Duodenal mucosa (tissue), 2 donors: ENCODE measurements around the gene HNRNPA1.

Source experiments
- H3K27ac ChIP-seq: one replicate; pipeline ENCODE4 v1.7.0; 2013; ENCODE audit warnings: low read depth, low read length
- H3K27me3 ChIP-seq, 2 donors: one replicate each; pipeline ENCODE4 v1.7.0; 2013; ENCODE audit warnings: low read length in 2 of 2, control low read depth in 1 of 2; ENCODE audit not compliant: insufficient read depth in 2 of 2, control insufficient read depth in 1 of 2
- H3K36me3 ChIP-seq, 2 donors: one replicate each; pipeline ENCODE4 v1.7.0; 2013; ENCODE audit warnings: low read length in 2 of 2, control low read depth in 1 of 2; ENCODE audit not compliant: insufficient read depth in 2 of 2, control insufficient read depth in 1 of 2
- H3K4me1 ChIP-seq, 2 donors: one replicate each; pipeline ENCODE4 v1.7.0; 2013; ENCODE audit warnings: low read length in 2 of 2, control low read depth in 1 of 2; ENCODE audit not compliant: insufficient read depth in 2 of 2, control insufficient read depth in 1 of 2
- H3K4me3 ChIP-seq, 2 donors: one replicate each; pipeline ENCODE4 v1.7.0; 2013; ENCODE audit warnings: low read length in 2 of 2, low read depth in 1 of 2
- H3K9ac ChIP-seq, 2 donors: one replicate each; pipeline ENCODE4 v1.7.0; 2013; ENCODE audit warnings: low read length in 2 of 2, low read depth in 1 of 2
- H3K9me3 ChIP-seq, 2 donors: one replicate each; pipeline ENCODE4 v1.7.0; 2013; ENCODE audit warnings: low read length in 2 of 2, control low read depth in 1 of 2; ENCODE audit not compliant: control insufficient read depth in 1 of 2

Gene HNRNPA1

DNA sequence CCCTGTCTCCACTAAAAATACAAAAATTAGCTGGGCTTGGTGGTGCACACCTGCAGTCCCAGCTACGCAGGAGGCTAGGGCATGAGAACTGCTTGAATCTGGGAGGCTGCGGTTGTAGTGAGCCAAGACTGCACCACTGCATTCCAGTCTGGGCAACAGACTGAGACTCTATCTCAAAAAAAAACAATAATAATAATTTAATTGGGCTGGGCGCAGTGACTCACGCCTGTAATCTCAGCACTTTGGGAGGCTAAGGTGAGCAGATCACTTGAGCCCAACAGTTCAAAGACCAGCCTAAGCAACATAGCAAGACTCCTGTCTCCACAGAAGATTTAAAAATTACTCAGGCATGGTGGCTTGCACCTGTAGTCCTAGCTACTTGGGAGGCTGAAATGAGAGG is 27.3 kb upstream of the HNRNPA1 start:
- Histone ChIP-seq H3K27ac (no peak overlapping the region), H3K9me3 (no peaks in the 10 kb centered on the region), H3K4me3 (no peak overlapping the region), H3K27me3 (no peaks in the 10 kb centered on the region), H3K36me3 (peaks cover 12 to 29% of the 10 kb centered on the region in 2 donors), H3K4me1 (no peaks in the 10 kb centered on the region), H3K9ac (no peak overlapping the region)

DNA sequence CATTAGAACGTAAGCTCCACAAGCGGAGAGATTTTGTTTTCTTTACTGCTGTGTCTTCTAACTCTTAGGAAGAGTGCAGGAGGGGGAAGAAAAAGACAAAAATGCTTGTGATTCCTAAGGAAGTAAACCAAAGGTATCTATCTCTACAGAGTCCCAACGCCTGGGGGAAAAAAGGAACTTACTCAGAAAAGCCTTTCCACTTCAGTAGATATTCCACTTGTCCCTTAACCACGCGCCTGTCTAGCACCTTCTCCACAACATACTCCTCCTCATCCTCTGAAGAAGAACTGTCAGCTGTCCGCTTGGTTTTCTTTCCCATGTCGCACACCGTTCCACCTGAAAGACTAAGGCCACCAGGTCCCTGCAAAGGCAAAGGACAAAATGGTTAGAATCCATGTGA is 23.2 kb upstream of the HNRNPA1 start:
- no peak overlapping the region for H3K4me3 ChIP-seq
- peaks cover 12 to 20% of the 10 kb centered on the region in 2 donors for H3K36me3 ChIP-seq
- H3K27me3 ChIP-seq = no peaks in the 10 kb centered on the region
- peaks cover 0 to 11% of the 10 kb centered on the region in 2 donors for H3K4me1 ChIP-seq
- H3K9me3 ChIP-seq = no peaks in the 10 kb centered on the region
- no peak overlapping the region for H3K27ac ChIP-seq
- no peak overlapping the region for H3K9ac ChIP-seq

DNA sequence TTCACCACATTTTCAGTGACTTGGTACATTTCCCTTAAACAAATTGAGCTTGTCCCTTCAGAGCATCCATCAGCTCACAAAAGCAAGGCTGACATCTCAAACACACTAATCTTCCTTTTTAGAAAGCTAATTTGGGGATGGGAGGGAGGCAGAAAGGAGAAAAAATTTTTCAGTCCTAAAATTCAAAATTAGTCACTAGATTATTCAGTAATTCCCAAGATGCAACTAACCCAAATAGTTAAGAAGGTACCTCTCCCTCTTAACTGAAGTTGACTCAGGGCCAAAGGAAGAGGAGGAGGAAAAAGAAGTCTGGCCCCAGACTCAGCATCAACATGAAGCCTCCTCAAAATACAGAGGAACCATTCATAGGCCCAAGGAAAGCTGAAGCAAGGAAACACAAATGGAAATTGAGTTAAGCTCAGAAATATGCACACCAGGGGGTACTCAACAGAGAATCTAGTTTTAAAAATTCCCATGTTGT is 22.3 kb upstream of the HNRNPA1 start:
- Histone ChIP-seq H3K9ac (no peak overlapping the region), H3K4me1 (peaks cover 0 to 11% of the 10 kb centered on the region in 2 donors), H3K4me3 (no peak overlapping the region), H3K9me3 (no peaks in the 10 kb centered on the region), H3K27ac (no peak overlapping the region), H3K36me3 (peaks cover 12 to 20% of the 10 kb centered on the region in 2 donors), H3K27me3 (no peaks in the 10 kb centered on the region)

DNA sequence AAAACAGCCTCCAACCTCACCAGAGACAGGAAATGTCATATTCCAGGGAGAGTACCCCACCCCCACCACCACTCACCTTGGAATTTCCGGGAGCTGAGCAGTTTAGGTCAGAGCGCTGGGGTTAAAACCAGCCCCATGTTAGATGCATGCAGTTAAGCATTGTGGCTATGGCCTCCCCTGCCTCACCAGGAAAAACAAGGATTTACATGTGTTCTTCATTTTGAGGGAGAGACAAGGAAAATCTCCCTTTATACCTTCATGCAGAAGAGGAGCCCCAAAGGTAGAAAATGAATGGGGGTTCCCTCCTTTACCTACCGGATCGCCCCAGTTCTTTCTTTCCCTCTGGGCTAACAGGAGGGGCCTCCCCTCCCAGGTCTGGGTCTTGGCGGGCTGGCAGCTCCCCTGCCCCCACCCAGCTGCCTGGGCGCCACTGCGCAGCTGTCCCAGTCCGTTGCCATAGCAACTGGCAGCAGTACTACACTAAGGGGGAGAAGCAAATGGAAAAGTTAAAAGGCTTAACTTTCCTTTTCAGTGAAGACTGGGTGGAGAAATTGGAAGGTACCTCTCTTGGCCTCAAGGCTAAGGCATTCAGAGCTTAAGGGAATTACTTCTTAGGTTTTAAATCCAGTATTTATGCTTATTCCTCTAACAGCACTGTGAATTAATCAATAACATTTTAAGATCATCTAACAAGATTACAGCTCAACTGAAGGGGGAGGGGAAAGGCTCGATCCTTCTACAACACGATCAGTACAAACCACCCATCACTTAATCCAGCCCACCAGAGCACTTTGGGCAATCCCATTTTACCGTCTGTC is 21.1 kb upstream of the HNRNPA1 start:
- H3K36me3 ChIP-seq = peaks cover 12 to 20% of the 10 kb centered on the region in 2 donors
- H3K9me3 ChIP-seq = no peaks in the 10 kb centered on the region
- peak overlapping the region; percentile 38 to 59 for H3K4me3 ChIP-seq
- peak overlapping the region in 1 of 2 donors; percentile 64 for H3K9ac ChIP-seq
- no peaks in the 10 kb centered on the region for H3K27me3 ChIP-seq
- H3K4me1 ChIP-seq = peaks cover 0 to 11% of the 10 kb centered on the region in 2 donors
- peak overlapping the region; percentile 17 for H3K27ac ChIP-seq

DNA sequence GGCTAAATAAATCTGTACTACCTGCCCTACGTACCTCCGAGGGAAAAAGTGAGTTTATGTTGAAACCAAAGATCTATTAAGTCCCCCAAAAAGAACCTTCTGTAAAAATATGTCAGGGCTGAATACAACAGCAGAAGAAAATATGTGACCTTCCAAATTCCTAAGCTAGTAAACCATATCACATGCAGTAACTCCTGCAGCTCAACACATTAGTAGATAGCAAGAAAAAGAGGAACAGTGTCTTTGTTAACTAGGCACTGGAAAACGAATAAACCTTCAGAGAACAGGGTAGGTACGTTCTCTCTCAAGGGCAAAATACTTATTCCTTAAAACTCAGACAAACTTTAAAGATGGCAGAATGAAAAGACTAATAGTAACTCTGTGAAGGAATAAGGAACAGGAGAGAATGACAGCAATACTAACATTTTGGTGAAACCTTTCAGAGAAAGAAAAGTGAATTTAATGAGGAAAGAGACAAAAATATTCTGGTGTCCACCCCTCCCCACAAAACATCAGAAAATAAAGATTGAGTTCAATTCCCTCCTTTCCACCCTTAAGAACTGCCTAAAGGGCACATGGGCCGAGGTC is 18.6 kb upstream of the HNRNPA1 start:
- Histone ChIP-seq H3K27ac (no peak overlapping the region), H3K4me1 (peaks cover 0 to 11% of the 10 kb centered on the region in 2 donors), H3K9ac (no peak overlapping the region), H3K36me3 (peaks cover 0 to 4% of the 10 kb centered on the region in 2 donors), H3K27me3 (no peaks in the 10 kb centered on the region), H3K9me3 (no peaks in the 10 kb centered on the region), H3K4me3 (no peak overlapping the region)

DNA sequence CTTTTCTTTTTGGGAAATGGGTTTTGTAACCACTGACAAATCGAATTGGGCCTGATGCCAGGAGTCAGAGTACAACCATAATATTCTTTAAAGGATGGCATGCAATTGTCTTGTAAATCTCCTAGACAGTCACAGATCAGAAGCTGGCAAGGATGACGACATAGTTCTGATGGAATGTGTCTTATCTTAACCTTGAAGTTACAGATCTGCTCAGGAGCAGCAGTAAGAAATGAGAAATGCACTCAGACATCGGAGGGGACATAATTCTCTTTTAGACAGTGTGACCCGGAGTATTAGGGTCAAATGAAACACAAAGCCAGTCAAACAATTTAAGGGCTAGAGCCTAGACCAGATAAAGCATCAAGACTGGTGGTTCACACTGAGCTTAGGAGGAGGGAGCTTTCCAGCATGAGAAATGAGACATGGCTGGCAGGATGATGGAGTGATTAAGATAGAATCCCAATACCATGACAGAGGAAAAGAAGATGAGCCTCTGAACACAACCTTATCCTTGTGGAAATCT is 18.1 kb upstream of the HNRNPA1 start:
- no peak overlapping the region for H3K9ac ChIP-seq
- H3K4me3 ChIP-seq = no peak overlapping the region
- H3K36me3 ChIP-seq = no peaks in the 10 kb centered on the region
- no peaks in the 10 kb centered on the region for H3K9me3 ChIP-seq
- H3K27me3 ChIP-seq = no peaks in the 10 kb centered on the region
- H3K4me1 ChIP-seq = peaks cover 0 to 11% of the 10 kb centered on the region in 2 donors
- no peak overlapping the region for H3K27ac ChIP-seq

DNA sequence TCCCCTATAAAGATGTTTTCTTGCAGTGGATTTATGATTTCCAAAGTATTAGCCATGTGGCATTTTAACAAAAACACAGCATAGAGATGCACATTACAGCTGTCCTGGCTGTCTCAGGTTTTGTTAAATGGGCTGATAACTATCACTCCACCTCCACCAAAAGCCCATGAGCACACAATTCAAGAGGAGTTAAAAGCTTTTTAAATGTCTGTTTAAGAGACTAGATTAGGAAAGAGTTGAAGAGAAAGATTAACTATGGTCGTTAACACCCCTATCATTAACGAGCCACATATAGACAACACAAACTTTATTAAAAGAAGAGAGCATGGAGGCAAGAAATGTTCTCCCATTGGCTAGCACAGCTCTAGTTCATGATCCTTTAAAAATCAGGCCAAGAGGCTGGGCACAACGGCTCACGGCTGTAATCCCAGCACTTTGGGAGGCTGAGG is 15.1 kb upstream of the HNRNPA1 start:
- H3K27ac ChIP-seq = no peak overlapping the region
- no peaks in the 10 kb centered on the region for H3K9me3 ChIP-seq
- H3K36me3 ChIP-seq = no peaks in the 10 kb centered on the region
- no peak overlapping the region for H3K4me3 ChIP-seq
- no peaks in the 10 kb centered on the region for H3K27me3 ChIP-seq
- H3K4me1 ChIP-seq = no peaks in the 10 kb centered on the region
- H3K9ac ChIP-seq = no peak overlapping the region

DNA sequence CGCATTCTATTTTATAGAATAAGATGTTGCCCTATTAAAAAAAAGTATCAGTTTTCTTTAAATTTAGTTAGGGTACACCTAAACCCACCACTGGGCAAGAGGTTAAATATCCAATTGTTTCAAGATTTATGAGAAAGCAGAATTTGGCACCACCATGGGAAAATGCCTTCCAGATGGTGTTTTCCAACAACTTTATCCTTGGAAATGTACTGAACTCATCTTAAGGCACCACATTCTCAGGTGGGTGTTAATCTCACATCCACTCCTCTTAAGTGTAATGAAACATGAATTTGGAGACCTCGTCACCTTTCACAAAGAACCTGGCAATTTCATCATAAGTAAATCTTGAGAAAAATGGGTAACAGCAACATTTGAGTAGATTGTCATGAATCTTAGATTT is 13.7 kb upstream of the HNRNPA1 start:
- H3K27ac ChIP-seq = no peak overlapping the region
- no peaks in the 10 kb centered on the region for H3K9me3 ChIP-seq
- H3K36me3 ChIP-seq = no peaks in the 10 kb centered on the region
- no peak overlapping the region for H3K9ac ChIP-seq
- no peaks in the 10 kb centered on the region for H3K4me1 ChIP-seq
- no peaks in the 10 kb centered on the region for H3K27me3 ChIP-seq
- H3K4me3 ChIP-seq = no peak overlapping the region

DNA sequence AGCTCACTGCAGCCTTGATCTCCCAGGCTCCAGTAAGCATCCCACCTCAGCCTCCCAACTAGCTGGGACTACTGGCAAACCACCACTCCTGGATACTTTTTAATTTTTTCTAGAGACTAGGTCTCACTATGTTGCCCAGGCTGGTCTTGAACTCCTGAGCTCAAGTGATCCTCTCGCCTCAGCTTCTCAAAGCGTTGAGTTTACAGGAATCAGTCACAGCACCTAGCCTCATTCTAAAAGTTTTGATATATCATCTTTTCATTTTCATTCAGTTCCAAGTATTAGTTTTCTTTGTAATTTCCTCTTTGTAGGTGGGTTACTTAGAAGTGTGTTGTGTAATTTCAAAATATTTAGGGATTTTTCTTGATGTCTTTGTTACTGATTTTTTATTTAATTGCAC is 10.2 kb upstream of the HNRNPA1 start:
- Histone ChIP-seq H3K4me1 (no peaks in the 10 kb centered on the region), H3K9me3 (no peaks in the 10 kb centered on the region), H3K4me3 (no peak overlapping the region), H3K27ac (no peak overlapping the region), H3K27me3 (no peaks in the 10 kb centered on the region), H3K9ac (no peak overlapping the region), H3K36me3 (peaks cover 0 to 3% of the 10 kb centered on the region in 2 donors)

DNA sequence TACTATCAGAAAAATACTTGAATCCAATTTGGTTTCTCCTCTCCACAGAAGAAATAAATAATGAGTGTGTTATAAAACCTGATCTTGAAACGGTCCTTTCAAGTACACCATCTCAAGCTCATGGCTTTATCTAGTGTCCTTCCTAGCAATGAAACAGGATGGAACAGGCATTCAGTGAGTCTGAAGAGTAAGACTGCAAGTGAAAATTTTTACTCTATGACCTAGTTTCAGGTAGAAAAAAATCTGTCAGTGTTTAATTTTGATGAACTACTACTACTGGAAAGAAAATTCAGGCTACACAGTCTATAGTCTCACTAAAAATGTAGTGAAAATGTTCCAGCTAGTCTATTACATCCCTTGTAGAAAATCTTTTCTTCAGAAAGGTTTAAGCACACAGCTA is 8.3 kb upstream of the HNRNPA1 start:
- Histone ChIP-seq H3K9ac (no peak overlapping the region), H3K36me3 (peaks cover 0 to 3% of the 10 kb centered on the region in 2 donors), H3K27me3 (no peaks in the 10 kb centered on the region), H3K9me3 (no peaks in the 10 kb centered on the region), H3K27ac (no peak overlapping the region), H3K4me1 (peaks cover 0 to 6% of the 10 kb centered on the region in 2 donors), H3K4me3 (no peak overlapping the region)
